HCT116 (cell line): ENCODE data around the gene TCF23. TPM values are rescaled to one million over a fixed set of nuclear protein-coding genes. Genes with fewer than 3 reads are reported as not detected.

Experiments
- ATAC-seq: fragments of 200-7000 bp; cut with Tn5 transposase; 2 replicates; pipeline ENCODE4 v1.9.1; 2020; ENCODE audit warnings: mild to moderate bottlenecking, moderate library complexity
- BruUV-seq: library from RNA; stranded (reverse); fragments of 400-500 nt; replicated peaks from 2 replicates; lab custom pipeline; 2021; lab: Mats Ljungman, UMichigan
- CTCF ChIA-PET: fragments of 300-600 bp; sonication (Branson Sonifier 250); formaldehyde crosslinking; loops from one replicate; lab custom pipeline; 2021; ENCODE audit warnings: antibody characterized with exemption; lab: Charles Lee
- POLR2A ChIA-PET: fragments of 300-600, 350-600 bp; sonication (Branson Sonifier 250); formaldehyde crosslinking; loops from one replicate; lab custom pipeline; 2021; ENCODE audit warnings: antibody characterized with exemption; lab: Charles Lee
- RAD21 ChIA-PET, 2 experiments: fragments of 300-600 bp; sonication (Branson Sonifier 250); formaldehyde crosslinking; loops; one replicate each; lab custom pipeline; 2023; ENCODE audit warnings: low total read pairs in 2 of 2; ENCODE audit not compliant: uncharacterized antibody in 2 of 2, unreplicated experiment in 2 of 2, low non-redundant PET in 1 of 2; lab: Charles Lee
- DNase-seq: peaks from one replicate; pipeline ENCODE4 v3.0.0-alpha.2; 2010; ENCODE audit warnings: low read depth, low spot score
- H2AFZ ChIP-seq: fragments of 200-600 bp; shearing (Covaris generic), sonication (generic); 2 replicates; pipeline ENCODE4 v1.6.1; 2017; ENCODE audit warnings: low read depth, mixed run types, mixed read lengths, antibody characterized with exemption, low read length; ENCODE audit not compliant: poor library complexity, severe bottlenecking
- H3K27ac ChIP-seq: 2 replicates; pipeline ENCODE4 v1.5.1; 2012; ENCODE audit warnings: low read depth, low read length
- H3K27me3 ChIP-seq: fragments of 200-600 bp; sonication (generic); 2 replicates; pipeline ENCODE4 v1.6.1; 2016; ENCODE audit warnings: mixed run types, low read length, mixed read lengths; ENCODE audit not compliant: insufficient read depth
- H3K36me3 ChIP-seq, 2 experiments: fragments of 200-500 bp in 1 of 2; fragments of 200-600 bp in 1 of 2; sonication (Bioruptor generic) in 1 of 2; sonication (generic) in 1 of 2; 2 replicates each; pipeline versions ENCODE4 v1.5.1 to v1.6.1; 2014 to 2016; ENCODE audit warnings: low read length in 2 of 2, inconsistent platforms in 1 of 2, mixed read lengths in 1 of 2, mixed run types in 1 of 2; ENCODE audit not compliant: insufficient read depth in 2 of 2, control insufficient read depth in 1 of 2
- H3K4me1 ChIP-seq, 2 experiments: fragments of 200-600 bp in 1 of 2; sonication (generic) in 1 of 2; 2 replicates each; pipeline versions ENCODE4 v1.5.1 to v1.6.1; 2012 to 2017; ENCODE audit warnings: low read length in 2 of 2, inconsistent platforms in 1 of 2, mild to moderate bottlenecking in 1 of 2, mixed read lengths in 1 of 2, mixed run types in 1 of 2, moderate library complexity in 1 of 2; ENCODE audit not compliant: insufficient read depth in 2 of 2, control insufficient read depth in 1 of 2
- H3K4me2 ChIP-seq: fragments of 200-600 bp; sonication (generic); 2 replicates; pipeline ENCODE4 v1.6.1; 2017; ENCODE audit warnings: mixed run types, low read length, mixed read lengths
- H3K4me3 ChIP-seq, 2 experiments: fragments of 200-600 bp in 1 of 2; sonication (generic) in 1 of 2; replicated peaks in 1 of 2; 2 replicates each; pipeline ENCODE4 v1.5.1; 2011 to 2016; ENCODE audit warnings: low read length in 2 of 2, control low read depth in 1 of 2, low read depth in 1 of 2, mild to moderate bottlenecking in 1 of 2, mixed read lengths in 1 of 2, mixed run types in 1 of 2
- H3K79me2 ChIP-seq: fragments of 200-600 bp; sonication (generic); 2 replicates; pipeline ENCODE4 v1.6.1; 2017; ENCODE audit warnings: mild to moderate bottlenecking, mixed run types, low read length, moderate library complexity, mixed read lengths; ENCODE audit not compliant: insufficient read depth
- H3K9ac ChIP-seq: fragments of 200-600 bp; sonication (generic); 2 replicates; pipeline ENCODE4 v1.6.1; 2016; ENCODE audit warnings: low read length, mixed read lengths
- H3K9me2 ChIP-seq: fragments of 200-600 bp; sonication (generic), shearing (Covaris generic); 2 replicates; pipeline ENCODE4 v1.6.1; 2017; ENCODE audit warnings: mixed run types, mild to moderate bottlenecking, moderate library complexity; ENCODE audit not compliant: insufficient read depth
- H3K9me3 ChIP-seq, 2 experiments: fragments of 200-500 bp in 1 of 2; fragments of 200-600 bp in 1 of 2; sonication (Bioruptor generic) in 1 of 2; sonication (generic) in 1 of 2; 2 replicates each; pipeline ENCODE4 v1.6.1; 2014 to 2017; ENCODE audit warnings: low read length in 2 of 2, mixed read lengths in 2 of 2, inconsistent platforms in 1 of 2, low read depth in 1 of 2, mild to moderate bottlenecking in 1 of 2, mixed run types in 1 of 2, moderate library complexity in 1 of 2; ENCODE audit not compliant: control insufficient read depth in 1 of 2, insufficient read depth in 1 of 2
- H4K20me1 ChIP-seq: fragments of 200-600 bp; sonication (generic), shearing (Covaris generic); 2 replicates; pipeline ENCODE4 v1.6.1; 2017; ENCODE audit warnings: mixed run types, mild to moderate bottlenecking, moderate library complexity; ENCODE audit not compliant: insufficient read depth
- ATF3 ChIP-seq: IDR thresholded peaks from 2 replicates; pipeline ENCODE4 v1.6.1; 2012
- CEBPB ChIP-seq: IDR thresholded peaks from 2 replicates; pipeline ENCODE4 v1.6.1; 2012; ENCODE audit warnings: low read depth
- EZH2 ChIP-seq: fragments of 200-600 bp; sonication (generic); IDR thresholded peaks from 2 replicates; pipeline ENCODE4 v1.6.1; 2017; ENCODE audit warnings: antibody characterized with exemption, mixed run types
- POLR2A ChIP-seq: IDR thresholded peaks from 2 replicates; pipeline ENCODE4 v1.7.0; 2011; ENCODE audit warnings: borderline replicate concordance; ENCODE audit not compliant: insufficient read depth, insufficient read length; ENCODE audit errors: extremely low read depth
- RAD21 ChIP-seq: IDR thresholded peaks from 2 replicates; pipeline ENCODE4 v1.6.1; 2012; ENCODE audit warnings: low read depth, mild to moderate bottlenecking
- SIN3A ChIP-seq: IDR thresholded peaks from 2 replicates; pipeline ENCODE4 v1.6.1; 2012; ENCODE audit warnings: low read depth
- SP1 ChIP-seq: IDR thresholded peaks from 2 replicates; pipeline ENCODE4 v1.6.1; 2012; ENCODE audit warnings: low read depth
- SRF ChIP-seq: IDR thresholded peaks from 2 replicates; pipeline ENCODE4 v1.6.1; 2012; ENCODE audit warnings: low read depth
- TCF7L2 ChIP-seq: IDR thresholded peaks from 2 replicates; pipeline ENCODE4 v1.7.0; 2011; ENCODE audit warnings: borderline replicate concordance, inconsistent platforms; ENCODE audit not compliant: insufficient read depth, insufficient read length; ENCODE audit errors: extremely low read depth
- ZBTB33 ChIP-seq: IDR thresholded peaks from 2 replicates; pipeline ENCODE4 v1.6.1; 2011; ENCODE audit warnings: mild to moderate bottlenecking, low read length, moderate library complexity; ENCODE audit not compliant: insufficient replicate concordance; ENCODE audit errors: extremely low read depth
- ZFX ChIP-seq: fragments of 450-650 bp; IDR thresholded peaks from 2 replicates; pipeline ENCODE4 v1.6.1; 2017
- ZNF274 ChIP-seq: fragments of 200-500 bp; sonication (Bioruptor generic); IDR thresholded peaks from 2 replicates; pipeline ENCODE4 v1.6.1; 2014; ENCODE audit warnings: mild to moderate bottlenecking, low read depth, low read length, inconsistent platforms
- intact Hi-C: fragments of 100-400 bp; cut with micrococcal nuclease; formaldehyde crosslinking; loops from 2 replicates; pipeline ENCODE4 v1.10.0; 2022
- total RNA-seq: library from RNA; stranded (reverse); gene quantifications from one replicate; pipeline ENCODE4 v1.2.1, GENCODE V29; 2021; ENCODE audit not compliant: unreplicated experiment
- TF ChIP-seq, protein P1 (sequence below): IDR thresholded peaks from 2 replicates; pipeline ENCODE4 v1.6.1; 2012; ENCODE audit warnings: low read depth

Gene TCF23
- total RNA-seq, 1 experiment from 2014 or later = not detected

DNA sequence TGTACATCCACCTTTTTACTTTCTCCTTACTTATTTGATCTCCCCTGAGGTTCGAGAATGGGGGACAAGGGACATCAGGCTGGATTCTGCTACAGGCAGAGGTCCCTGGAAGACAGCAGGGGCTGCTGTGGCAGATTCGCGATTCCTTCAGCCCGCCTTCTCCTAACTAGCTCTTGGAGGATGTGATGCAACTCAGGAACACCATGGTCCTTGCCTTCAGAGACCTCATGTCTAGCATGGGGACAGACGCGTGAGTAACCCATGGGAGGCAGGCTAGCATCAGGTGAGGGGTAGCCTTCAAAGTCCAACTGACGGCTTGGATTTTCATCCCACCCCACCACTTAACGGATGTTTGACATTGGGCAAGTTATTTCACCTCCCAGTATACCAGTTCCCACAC, 869 bp upstream of the TCF23 start:
- DNase-seq = no peak
- ChIA-PET RAD21 (no interaction called here), POLR2A (no interaction called here), CTCF (no interaction called here)
- BruUV-seq = no TSS peak
- H3K36me3 ChIP-seq = no peaks in the 10 kb centered on the region
- no peak for TF ChIP-seq SIN3A
- no peak for TF ChIP-seq ATF3
- ATAC-seq = no peak
- no peaks in the 10 kb centered on the region for H3K9me2 ChIP-seq
- intact Hi-C loops = no loop called here
- H2AFZ ChIP-seq = no peak overlapping the region
- H3K4me1 ChIP-seq = peaks cover 0 to 12% of the 10 kb centered on the region in 2 experiments; a peak in 2 of 4 replicates
- H3K27ac ChIP-seq = no peak overlapping the region
- no peak overlapping the region for H3K9ac ChIP-seq
- peaks cover 0 to 1% of the 10 kb centered on the region in 2 experiments; a peak in 1 of 4 replicates for H3K9me3 ChIP-seq
- H4K20me1 ChIP-seq = no peaks in the 10 kb centered on the region
- H3K4me2 ChIP-seq = no peak overlapping the region
- H3K4me3 ChIP-seq = no peak overlapping the region
- no peaks in the 10 kb centered on the region for H3K79me2 ChIP-seq
- H3K27me3 ChIP-seq = no peaks in the 10 kb centered on the region

DNA sequence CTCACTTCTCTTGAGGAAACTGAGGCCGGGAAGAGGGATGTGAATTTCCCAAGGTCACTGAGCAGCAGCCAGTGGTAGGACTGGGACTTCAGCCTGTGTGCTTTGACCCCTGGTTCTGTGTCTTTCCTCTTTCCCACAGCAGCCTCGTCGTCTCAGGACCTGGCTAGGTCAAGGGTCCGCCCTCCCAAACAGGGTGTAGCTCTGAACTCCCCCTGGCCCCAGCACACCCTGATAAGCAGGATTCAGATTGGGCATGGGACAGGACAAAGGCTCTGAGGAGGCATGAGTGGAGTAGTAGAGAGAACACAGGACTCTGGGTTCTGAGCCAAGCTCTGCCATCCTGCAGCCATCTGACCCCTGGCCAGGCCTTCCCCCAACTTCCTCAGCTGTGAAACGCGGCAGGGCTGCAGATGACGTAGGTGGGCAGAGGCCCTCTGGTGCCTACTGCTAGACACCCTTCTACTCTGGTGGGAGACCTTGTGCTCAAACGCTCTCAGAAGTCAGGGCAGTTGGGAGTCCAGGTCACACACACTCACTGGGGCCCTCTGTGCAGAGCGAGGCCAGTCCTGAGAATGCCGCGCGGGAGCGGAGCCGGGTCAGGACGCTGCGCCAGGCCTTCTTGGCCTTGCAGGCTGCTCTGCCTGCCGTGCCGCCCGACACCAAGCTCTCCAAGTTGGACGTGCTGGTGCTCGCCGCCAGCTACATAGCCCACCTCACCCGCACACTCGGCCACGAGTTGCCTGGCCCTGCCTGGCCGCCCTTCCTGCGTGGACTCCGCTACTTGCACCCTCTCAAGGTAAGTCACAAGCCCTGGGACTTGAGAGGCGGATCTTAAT, 984 bp downstream of the TCF23 start:
- peaks cover 0 to 17% of the 10 kb centered on the region in 2 experiments; a peak in 2 of 4 replicates for H3K4me1 ChIP-seq
- H3K79me2 ChIP-seq = no peaks in the 10 kb centered on the region
- no peak overlapping the region for H2AFZ ChIP-seq
- no peak overlapping the region for H3K27ac ChIP-seq
- no peak for ATAC-seq
- POLR2A ChIA-PET = interaction anchor here (1.5 kb wide), 1 partner anchor 62 kb away, joined by 4 read pairs; the partner anchor contains the start of genes ATRAID and SLC5A6
- H3K4me2 ChIP-seq = no peak overlapping the region
- H3K36me3 ChIP-seq = no peaks in the 10 kb centered on the region
- no peaks in the 10 kb centered on the region for H4K20me1 ChIP-seq
- no peak overlapping the region for H3K9ac ChIP-seq
- CTCF ChIA-PET = no interaction called here
- intact Hi-C loops = no loop called here
- no peaks in the 10 kb centered on the region for H3K27me3 ChIP-seq
- H3K4me3 ChIP-seq = no peak overlapping the region
- DNase-seq = no peak
- RAD21 ChIA-PET = no interaction called here
- H3K9me3 ChIP-seq = no peaks in the 10 kb centered on the region
- BruUV-seq = no TSS peak
- no peaks in the 10 kb centered on the region for H3K9me2 ChIP-seq
- TF ChIP-seq ZNF274 = no peak
- no peak for TF ChIP-seq CEBPB
- TF ChIP-seq TCF7L2 = no peak
- no peak for TF ChIP-seq ZFX
- no peak for TF ChIP-seq SRF
- TF ChIP-seq EZH2 = no peak
- TF ChIP-seq ATF3 = no peak
- no peak for TF ChIP-seq POLR2A
- TF ChIP-seq ZBTB33 = no peak
- TF ChIP-seq SP1 = no peak
- TF ChIP-seq, protein P1, sequence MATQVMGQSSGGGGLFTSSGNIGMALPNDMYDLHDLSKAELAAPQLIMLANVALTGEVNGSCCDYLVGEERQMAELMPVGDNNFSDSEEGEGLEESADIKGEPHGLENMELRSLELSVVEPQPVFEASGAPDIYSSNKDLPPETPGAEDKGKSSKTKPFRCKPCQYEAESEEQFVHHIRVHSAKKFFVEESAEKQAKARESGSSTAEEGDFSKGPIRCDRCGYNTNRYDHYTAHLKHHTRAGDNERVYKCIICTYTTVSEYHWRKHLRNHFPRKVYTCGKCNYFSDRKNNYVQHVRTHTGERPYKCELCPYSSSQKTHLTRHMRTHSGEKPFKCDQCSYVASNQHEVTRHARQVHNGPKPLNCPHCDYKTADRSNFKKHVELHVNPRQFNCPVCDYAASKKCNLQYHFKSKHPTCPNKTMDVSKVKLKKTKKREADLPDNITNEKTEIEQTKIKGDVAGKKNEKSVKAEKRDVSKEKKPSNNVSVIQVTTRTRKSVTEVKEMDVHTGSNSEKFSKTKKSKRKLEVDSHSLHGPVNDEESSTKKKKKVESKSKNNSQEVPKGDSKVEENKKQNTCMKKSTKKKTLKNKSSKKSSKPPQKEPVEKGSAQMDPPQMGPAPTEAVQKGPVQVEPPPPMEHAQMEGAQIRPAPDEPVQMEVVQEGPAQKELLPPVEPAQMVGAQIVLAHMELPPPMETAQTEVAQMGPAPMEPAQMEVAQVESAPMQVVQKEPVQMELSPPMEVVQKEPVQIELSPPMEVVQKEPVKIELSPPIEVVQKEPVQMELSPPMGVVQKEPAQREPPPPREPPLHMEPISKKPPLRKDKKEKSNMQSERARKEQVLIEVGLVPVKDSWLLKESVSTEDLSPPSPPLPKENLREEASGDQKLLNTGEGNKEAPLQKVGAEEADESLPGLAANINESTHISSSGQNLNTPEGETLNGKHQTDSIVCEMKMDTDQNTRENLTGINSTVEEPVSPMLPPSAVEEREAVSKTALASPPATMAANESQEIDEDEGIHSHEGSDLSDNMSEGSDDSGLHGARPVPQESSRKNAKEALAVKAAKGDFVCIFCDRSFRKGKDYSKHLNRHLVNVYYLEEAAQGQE = no peak
- TF ChIP-seq RAD21 = no peak
